Neural cell (in vitro differentiated cells): ENCODE data around the gene GSG1L. TPM values are rescaled to one million over a fixed set of nuclear protein-coding genes. Genes with fewer than 3 reads are reported as not detected.

ENCODE experiments used
- H2AFZ ChIP-seq: fragments of 200-600, 300-800 bp; sonication (generic), shearing (Covaris generic); 2 replicates; pipeline ENCODE4 v1.6.0; 2014; ENCODE audit warnings: low read depth, mild to moderate bottlenecking, antibody characterized with exemption, low read length, moderate library complexity
- H3F3A ChIP-seq: fragments of 200-600 bp; shearing (Covaris generic); 2 replicates; pipeline ENCODE4 v1.6.1; 2016; ENCODE audit warnings: mild to moderate bottlenecking, moderate library complexity, mixed read lengths, antibody characterized with exemption, low read length; ENCODE audit not compliant: insufficient read depth, poor library complexity, severe bottlenecking
- H3K27ac ChIP-seq: fragments of 200-600, 300-800 bp; sonication (generic), shearing (Covaris generic); 2 replicates; pipeline ENCODE4 v1.5.1; 2014; ENCODE audit warnings: mild to moderate bottlenecking, low read length, moderate library complexity
- H3K27me3 ChIP-seq: fragments of 300-800, 200-600 bp; sonication (generic), shearing (Covaris generic); 2 replicates; pipeline ENCODE4 v1.6.0; 2014; ENCODE audit warnings: mild to moderate bottlenecking, low read depth, low read length, moderate library complexity; ENCODE audit not compliant: insufficient read depth
- H3K36me3 ChIP-seq: fragments of 300-800, 200-600 bp; sonication (generic), shearing (Covaris generic); 2 replicates; pipeline ENCODE4 v1.5.1; 2014; ENCODE audit warnings: mild to moderate bottlenecking, antibody characterized with exemption, low read length, moderate library complexity; ENCODE audit not compliant: insufficient read depth
- H3K4me2 ChIP-seq: fragments of 300-800, 200-600 bp; sonication (generic), shearing (Covaris generic); 2 replicates; pipeline ENCODE4 v1.6.0; 2014; ENCODE audit warnings: mild to moderate bottlenecking, low read length
- H3K4me3 ChIP-seq: fragments of 300-800, 200-600 bp; sonication (generic), shearing (Covaris generic); 2 replicates; pipeline ENCODE4 v1.5.1; 2014; ENCODE audit warnings: mild to moderate bottlenecking, low read length, moderate library complexity
- H3K79me2 ChIP-seq: fragments of 200-600 bp; shearing (Covaris generic); replicated peaks from 2 replicates; pipeline ENCODE4 v1.6.0; 2014; ENCODE audit warnings: mild to moderate bottlenecking, low read length, moderate library complexity; ENCODE audit not compliant: insufficient read depth
- H3K9ac ChIP-seq: fragments of 300-800, 200-600 bp; sonication (generic), shearing (Covaris generic); 2 replicates; pipeline ENCODE4 v1.6.1; 2016; ENCODE audit warnings: mild to moderate bottlenecking, low read length, mixed read lengths
- H3K9me2 ChIP-seq: fragments of 200-600 bp; shearing (Covaris generic); 2 replicates; pipeline ENCODE4 v1.6.1; 2016; ENCODE audit warnings: mild to moderate bottlenecking, low read length, mixed read lengths; ENCODE audit not compliant: insufficient read depth
- H3K9me3 ChIP-seq: fragments of 200-600, 300-800 bp; sonication (generic), shearing (Covaris generic); 2 replicates; pipeline ENCODE4 v1.6.1; 2016; ENCODE audit warnings: mild to moderate bottlenecking, mixed run types, low read length, moderate library complexity, mixed read lengths
- H4K20me1 ChIP-seq: fragments of 200-600 bp; shearing (Covaris generic); 2 replicates; pipeline ENCODE4 v1.6.1; 2016; ENCODE audit warnings: mild to moderate bottlenecking, mixed run types; ENCODE audit not compliant: insufficient read depth
- EP300 ChIP-seq: fragments of 450-650 bp; conservative IDR thresholded peaks from 2 replicates; pipeline ENCODE4 v1.6.1; 2014; ENCODE audit warnings: antibody characterized with exemption, mild to moderate bottlenecking, moderate library complexity; ENCODE audit not compliant: poor library complexity, severe bottlenecking
- EZH2 ChIP-seq: fragments of 200-600, 300-800 bp; shearing (Covaris generic), sonication (generic); IDR thresholded peaks from 2 replicates; pipeline ENCODE4 v1.6.1; 2014; ENCODE audit warnings: antibody characterized with exemption, low read length, borderline replicate concordance, mild to moderate bottlenecking; ENCODE audit not compliant: insufficient read depth, poor library complexity, severe bottlenecking
- MXI1 ChIP-seq: fragments of 450-650 bp; conservative IDR thresholded peaks from 2 replicates; pipeline ENCODE4 v1.6.1; 2014; ENCODE audit warnings: antibody characterized with exemption, mild to moderate bottlenecking; ENCODE audit not compliant: poor library complexity, severe bottlenecking
- POLR2AphosphoS5 ChIP-seq: IDR thresholded peaks from 2 replicates; pipeline ENCODE4 v1.6.1; 2012
- RAD21 ChIP-seq: fragments of 450-650 bp; conservative IDR thresholded peaks from 2 replicates; pipeline ENCODE4 v1.6.1; 2014; ENCODE audit warnings: antibody characterized with exemption, mild to moderate bottlenecking, moderate library complexity
- REST ChIP-seq: IDR thresholded peaks from 2 replicates; pipeline ENCODE4 v1.6.1; 2012; ENCODE audit warnings: borderline replicate concordance
- SMC3 ChIP-seq: fragments of 450-650 bp; conservative IDR thresholded peaks from 2 replicates; pipeline ENCODE4 v1.6.1; 2014; ENCODE audit warnings: antibody characterized with exemption, mild to moderate bottlenecking, moderate library complexity; ENCODE audit not compliant: poor library complexity
- TAF1 ChIP-seq: IDR thresholded peaks from 2 replicates; pipeline ENCODE4 v1.6.1; 2012; ENCODE audit warnings: low read depth
- polyA plus RNA-seq: library from polyadenylated mRNA; depleted of rRNA; stranded (reverse); fragments of >200 nt; gene quantifications from 2 replicates; pipeline ENCODE4 v1.2.3, GENCODE V29; 2014

The GSG1L gene
- polyA plus RNA-seq, 1 donor from 2014 or later, result 0.85 TPM

- TF ChIP-seq TAF1 (no peak), EP300 (no peak)
- no peak overlapping the region for H3K4me2 ChIP-seq
- peaks cover 17% of the 10 kb centered on the region for H3K36me3 ChIP-seq
These were observed 301.1 kb downstream of the GSG1L start for GRCh38 chr16:27762441-27762840.

GRCh38 chr16:27761816-27762215, 301.7 kb downstream of the GSG1L start:
- no peak overlapping the region for H3K27ac ChIP-seq
- no peak overlapping the region for H3K9ac ChIP-seq
- no peaks in the 10 kb centered on the region for H3K27me3 ChIP-seq
- no peaks in the 10 kb centered on the region for H3K9me2 ChIP-seq
- no peak overlapping the region for H3K4me2 ChIP-seq
- peaks cover 6% of the 10 kb centered on the region for H3K9me3 ChIP-seq
- H3K79me2 ChIP-seq, result no peaks in the 10 kb centered on the region
- no peak overlapping the region for H3K4me3 ChIP-seq
- no peak overlapping the region for H2AFZ ChIP-seq
- H3F3A ChIP-seq, result no peaks in the 10 kb centered on the region
- peaks cover 17% of the 10 kb centered on the region for H3K36me3 ChIP-seq
- TF ChIP-seq MXI1, result no peak
- H4K20me1 ChIP-seq, result no peaks in the 10 kb centered on the region

More at GRCh38 chr16:27762441-27762840, 301.1 kb downstream of the GSG1L start:
- Histone ChIP-seq H3K79me2 (no peaks in the 10 kb centered on the region), H3K9me3 (peaks cover 6% of the 10 kb centered on the region), H3K9ac (no peak overlapping the region), H3K4me3 (no peak overlapping the region), H3K27ac (no peak overlapping the region), H3K9me2 (no peaks in the 10 kb centered on the region), H4K20me1 (no peaks in the 10 kb centered on the region), H3K27me3 (no peaks in the 10 kb centered on the region), H2AFZ (no peak overlapping the region), H3F3A (no peaks in the 10 kb centered on the region)

GRCh38 chr16:27760789-27761176, 302.7 kb downstream of the GSG1L start:
- no peak for TF ChIP-seq MXI1
- TF ChIP-seq REST, result no peak
- no peak for TF ChIP-seq TAF1
- H3K27ac ChIP-seq, result no peak overlapping the region

GRCh38 chr16:27759967-27760788, 303.3 kb downstream of the GSG1L start:
- Histone ChIP-seq H4K20me1 (no peaks in the 10 kb centered on the region), H3K4me3 (no peak overlapping the region), H3K4me2 (no peak overlapping the region), H3K9ac (no peak overlapping the region), H3K79me2 (no peaks in the 10 kb centered on the region), H3K9me3 (peaks cover 6% of the 10 kb centered on the region), H3K27me3 (no peaks in the 10 kb centered on the region), H3K36me3 (peaks cover 8% of the 10 kb centered on the region), H3K27ac (no peak overlapping the region), H3F3A (no peaks in the 10 kb centered on the region), H3K9me2 (no peaks in the 10 kb centered on the region), H2AFZ (no peak overlapping the region)
- TF ChIP-seq EZH2, result no peak
- no peak for TF ChIP-seq TAF1
- TF ChIP-seq POLR2AphosphoS5, result no peak
- TF ChIP-seq SMC3, result no peak
- no peak for TF ChIP-seq MXI1
- no peak for TF ChIP-seq RAD21
- TF ChIP-seq REST, result no peak

More at GRCh38 chr16:27760789-27761176, 302.7 kb downstream of the GSG1L start:
- Histone ChIP-seq H3K9ac (no peak overlapping the region), H2AFZ (no peak overlapping the region), H3K27me3 (no peaks in the 10 kb centered on the region), H3K4me2 (no peak overlapping the region), H3K9me2 (no peaks in the 10 kb centered on the region), H3K9me3 (peaks cover 6% of the 10 kb centered on the region), H3F3A (no peaks in the 10 kb centered on the region), H3K79me2 (no peaks in the 10 kb centered on the region), H4K20me1 (no peaks in the 10 kb centered on the region), H3K4me3 (no peak overlapping the region), H3K36me3 (peaks cover 10% of the 10 kb centered on the region)
